ENCODE measurements around the gene NRTN. TPM values are rescaled to one million over a fixed set of nuclear protein-coding genes. Genes with fewer than 3 reads are reported as not detected.
"Not testable (repeated sequence)": the region's sequence is repeated elsewhere in the genome, so short reads cannot be mapped to it uniquely, and the experiment has no call there.

Gene NRTN
- total RNA-seq, 2 experiments from 2014 or later = 0.21 to 0.32 TPM

DNA sequence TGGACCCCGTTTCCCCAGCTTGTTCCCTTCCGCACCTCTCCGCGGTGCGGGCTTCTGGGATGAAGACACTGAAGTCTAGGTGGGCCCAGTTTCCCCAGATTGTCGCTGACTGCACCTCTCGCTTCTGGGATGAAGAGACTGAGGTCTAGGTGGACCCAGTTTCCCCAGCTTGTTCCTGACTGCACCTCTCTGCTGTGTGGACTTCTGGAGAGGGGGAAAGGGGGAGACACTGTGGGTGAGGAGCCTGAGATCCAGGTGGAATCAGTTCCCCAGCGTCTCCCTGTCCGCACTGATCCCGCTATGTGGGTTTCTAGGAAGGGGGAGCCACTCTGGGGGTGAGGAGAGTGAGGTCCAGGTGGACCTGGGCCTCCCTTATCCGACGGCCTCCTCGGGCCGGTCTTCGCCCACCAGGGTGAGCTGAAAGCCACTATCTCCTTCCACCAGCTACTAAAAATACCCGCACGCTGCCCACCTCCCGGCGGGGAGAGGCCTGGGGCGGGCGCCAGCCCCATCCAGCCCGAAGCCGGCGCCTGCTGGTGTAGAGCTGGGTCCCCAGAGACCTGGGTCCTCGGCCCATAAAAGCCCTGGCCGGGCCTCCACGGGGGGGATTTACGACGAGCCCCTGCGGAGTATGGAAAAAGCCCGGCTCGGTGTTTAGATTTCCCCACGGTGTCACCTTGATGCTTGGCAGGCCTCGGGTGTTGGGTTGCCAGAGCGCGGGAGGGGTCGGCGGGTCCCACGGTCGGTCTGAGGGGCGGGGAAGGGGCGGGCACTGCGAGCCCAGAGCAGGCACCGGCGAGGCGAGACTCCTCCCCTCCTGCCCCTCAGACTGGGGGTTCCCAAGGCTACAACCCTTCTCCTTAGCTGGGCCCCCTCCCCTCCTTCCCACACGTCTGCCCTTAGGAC lies 24.0 kb downstream of the NRTN start:
- Mint-ChIP-seq H3K27me3 (no peaks in the 10 kb centered on the region), H3K4me3 (peak overlapping the region; percentile 92), H3K27ac (peak overlapping the region; percentile 96), H3K36me3 (ENCODE audit: low read depth) (no peaks in the 10 kb centered on the region), H3K4me1 (peaks cover 4% of the 10 kb centered on the region), H3K9me3 (ENCODE audit: low read depth) (no peaks in the 10 kb centered on the region)
- ATAC-seq (no peak), DNase-seq (peak; percentile 53)
- intact Hi-C loops (cut with DNase I, micrococcal nuclease) = loop anchor here (1.0 to 5.0 kb wide), 12 partner anchors 25 to 1822 kb away; partner anchors contain the start of genes VMAC (in 2 of the 2), CATSPERD (in 1 of the 2), CRB3 (in 1 of the 2) and LONP1 (in 1 of the 2)
- ChIA-PET CTCF (interaction anchor here (0.8 to 2.9 kb wide), 8 partner anchors 18 to 139 kb away, joined by 3 to 33 read pairs (median 4); partner anchors contain the start of genes NDUFA11, NRTN and VMAC), POLR2A (interaction anchor here (0.5 to 2.8 kb wide), 8 partner anchors 11 to 1155 kb away, joined by 3 to 25 read pairs (median 6); partner anchors contain the start of genes CATSPERD, DUS3L, LONP1 and NDUFA11)

DNA sequence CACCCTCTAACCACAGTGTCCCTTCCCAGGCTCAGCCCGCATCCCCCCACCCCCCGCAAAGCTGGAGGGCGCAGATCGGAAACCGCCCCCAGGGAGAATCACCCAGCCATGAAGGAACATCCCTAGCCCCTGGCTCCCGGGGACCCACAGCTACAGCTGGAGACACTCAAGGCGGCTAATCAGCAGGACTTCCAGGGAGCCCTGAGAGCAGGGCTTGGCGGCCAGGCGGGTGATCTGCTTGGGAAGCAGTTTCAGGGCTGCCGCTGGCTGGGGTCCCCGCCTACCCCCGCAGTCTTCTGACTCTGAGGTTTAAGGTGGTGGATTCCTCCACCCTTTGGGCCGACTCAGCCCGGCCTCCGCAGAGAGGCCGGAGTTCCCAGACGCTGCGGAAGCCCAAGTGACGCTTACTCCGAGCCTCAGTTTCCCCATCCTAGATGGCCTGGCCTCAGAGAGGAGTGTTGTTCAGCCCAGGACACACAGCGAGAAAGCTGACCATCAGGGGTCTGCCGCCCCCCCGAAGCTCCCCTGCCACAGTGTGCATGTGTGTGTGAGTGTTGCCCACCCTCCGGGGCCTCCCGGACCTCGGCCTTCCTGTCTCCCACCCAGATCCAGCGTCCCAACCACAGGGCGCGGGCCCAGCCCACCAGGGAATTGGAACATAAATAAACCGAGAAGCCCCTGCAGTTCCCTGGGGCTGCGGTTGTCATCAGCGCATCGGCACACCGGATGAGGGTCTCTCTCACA lies 24.9 kb downstream of the NRTN start:
- ATAC-seq (no peak), DNase-seq (no peak)
- POLR2A ChIA-PET = interaction anchor here (0.5 to 2.8 kb wide), 3 partner anchors 20 to 74 kb away, joined by 3 to 25 read pairs (median 18); partner anchors contain the start of genes NDUFA11 and VMAC
- H3K9me3 Mint-ChIP-seq (ENCODE audit: low read depth) = no peaks in the 10 kb centered on the region
- peaks cover 4% of the 10 kb centered on the region for H3K4me1 Mint-ChIP-seq
- CTCF ChIA-PET = interaction anchor here (1.4 to 2.9 kb wide), 3 partner anchors 23 to 138 kb away, joined by 4 to 33 read pairs (median 5); partner anchors contain the start of gene NRTN
- peak overlapping the region; percentile 92 for H3K4me3 Mint-ChIP-seq
- no peak overlapping the region for H3K27ac Mint-ChIP-seq
- intact Hi-C loops (cut with DNase I, micrococcal nuclease) = loop anchor here in 1 of 2 experiments (5.0 kb wide), 2 partner anchors 633 to 1822 kb away; partner anchors contain the start of genes CRB3 and PIAS4
- H3K27me3 Mint-ChIP-seq = no peaks in the 10 kb centered on the region
- no peaks in the 10 kb centered on the region for H3K36me3 Mint-ChIP-seq (ENCODE audit: low read depth)

DNA sequence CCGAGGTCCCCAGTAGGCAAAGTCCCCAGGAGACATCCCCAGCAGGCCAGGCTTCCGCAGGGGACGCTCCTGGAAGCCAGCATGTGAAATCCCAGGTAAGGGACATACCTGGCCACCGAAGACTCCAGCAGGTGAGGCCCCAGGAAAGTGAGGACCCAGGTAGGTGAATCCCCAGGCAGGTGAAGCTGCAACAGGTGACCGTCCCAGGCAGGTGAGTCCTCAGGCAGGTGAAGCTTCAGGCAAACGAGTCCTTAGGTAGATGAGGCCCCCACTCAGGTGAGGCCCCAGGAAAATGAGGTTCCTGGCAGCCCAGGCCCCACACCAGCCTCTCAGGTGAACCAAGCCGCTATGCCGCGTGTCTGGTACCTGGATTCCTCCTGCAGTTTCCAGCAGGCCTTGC lies 26.3 kb downstream of the NRTN start:
- Mint-ChIP-seq H3K4me1 (peaks cover 4% of the 10 kb centered on the region), H3K27me3 (no peaks in the 10 kb centered on the region), H3K36me3 (ENCODE audit: low read depth) (no peaks in the 10 kb centered on the region), H3K4me3 (no peak overlapping the region), H3K9me3 (ENCODE audit: low read depth) (no peaks in the 10 kb centered on the region), H3K27ac (no peak overlapping the region)
- ChIA-PET POLR2A (no interaction called here), CTCF (no interaction called here)
- no peak for DNase-seq
- no peak for ATAC-seq
- intact Hi-C loops (cut with DNase I, micrococcal nuclease) = no loop called here

- ChIA-PET CTCF (interaction anchor here (0.6 kb wide), 1 partner anchor 146 kb away, joined by 3 read pairs; no protein-coding TSS in a partner anchor), POLR2A (no interaction called here)
- DNase-seq = no peak
- Mint-ChIP-seq H3K4me3 (no peak overlapping the region), H3K27me3 (no peaks in the 10 kb centered on the region), H3K4me1 (peaks cover 2% of the 10 kb centered on the region), H3K27ac (no peak overlapping the region), H3K9me3 (ENCODE audit: low read depth) (no peaks in the 10 kb centered on the region), H3K36me3 (ENCODE audit: low read depth) (no peaks in the 10 kb centered on the region)
- intact Hi-C loops (cut with DNase I, micrococcal nuclease) = no loop called here
- ATAC-seq = no peak
These were observed 27.2 kb downstream of the NRTN start for GRCh38 chr19:5832061-5832460.

DNA sequence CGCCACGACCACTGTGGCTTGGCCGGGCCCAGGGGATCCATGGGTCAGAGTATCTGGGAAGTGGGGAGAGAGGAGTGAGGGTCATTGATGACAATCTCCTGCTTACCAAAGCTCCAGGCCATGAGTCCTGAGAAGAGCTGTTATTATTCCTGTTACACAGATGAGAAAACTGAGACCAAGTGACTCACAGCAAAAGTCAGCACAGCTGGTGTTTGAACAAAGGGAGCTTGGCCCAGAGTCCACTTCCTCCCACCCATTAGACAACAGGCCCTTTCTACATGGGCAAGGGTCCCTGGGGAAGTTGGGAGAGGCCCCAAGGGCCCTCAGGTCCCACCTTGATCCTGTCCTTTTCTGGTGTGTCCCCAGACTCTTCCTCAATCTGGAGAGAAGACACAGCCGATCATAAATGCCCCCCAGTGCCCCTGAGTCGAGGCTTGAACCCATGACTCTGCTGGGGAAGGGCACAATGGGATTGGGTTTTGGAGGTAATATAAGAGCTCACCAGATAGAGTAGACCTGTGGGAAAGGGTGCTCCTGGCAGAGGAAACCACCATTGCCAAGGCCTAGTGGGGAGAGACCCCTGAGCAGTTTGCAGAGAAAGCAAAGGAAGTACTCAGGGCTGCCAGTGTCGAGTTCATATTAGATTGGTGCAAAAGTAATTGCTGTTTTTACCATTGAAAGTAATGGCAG lies 27.8 kb downstream of the NRTN start:
- no peaks in the 10 kb centered on the region for H3K36me3 Mint-ChIP-seq (ENCODE audit: low read depth)
- CTCF ChIA-PET = interaction anchor here (0.6 kb wide), 1 partner anchor 146 kb away, joined by 3 read pairs; no protein-coding TSS in a partner anchor
- intact Hi-C loops (cut with DNase I, micrococcal nuclease) = no loop called here
- H3K27me3 Mint-ChIP-seq = peaks cover 2% of the 10 kb centered on the region
- no peak for ATAC-seq
- no peak overlapping the region for H3K27ac Mint-ChIP-seq
- POLR2A ChIA-PET = no interaction called here
- H3K9me3 Mint-ChIP-seq (ENCODE audit: low read depth) = no peaks in the 10 kb centered on the region
- no peak for DNase-seq
- no peak overlapping the region for H3K4me3 Mint-ChIP-seq
- H3K4me1 Mint-ChIP-seq = no peaks in the 10 kb centered on the region

DNA sequence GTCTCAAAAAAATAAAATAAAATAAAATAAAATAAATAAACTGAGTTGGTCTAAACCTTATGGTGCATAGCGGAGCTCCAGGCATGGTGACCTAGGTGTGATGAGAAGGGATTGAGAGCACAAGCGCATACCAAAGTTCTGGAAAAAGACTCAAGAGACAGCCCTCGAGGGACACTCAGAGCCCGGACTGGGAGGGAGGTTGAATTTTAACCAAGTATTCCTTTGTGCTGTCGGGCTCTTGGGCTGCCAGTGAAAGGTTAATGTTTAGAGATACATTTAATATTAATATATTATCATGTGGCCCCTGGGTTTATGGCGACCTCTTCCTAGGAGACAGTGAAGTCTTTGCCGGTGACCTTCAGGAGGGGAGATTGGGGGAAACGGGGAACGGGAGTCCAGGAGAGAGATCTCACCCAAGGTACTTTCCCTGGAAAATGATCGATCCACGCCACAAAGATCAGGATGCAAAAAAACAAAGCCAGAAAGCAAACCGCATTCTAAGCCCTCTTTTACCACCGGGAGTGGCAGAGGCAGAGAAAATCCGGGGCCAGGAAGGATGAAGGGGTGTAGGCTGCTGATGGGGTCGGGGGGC lies 33.0 kb downstream of the NRTN start:
- Mint-ChIP-seq H3K27ac (no peak overlapping the region), H3K4me3 (no peak overlapping the region), H3K27me3 (peaks cover 7% of the 10 kb centered on the region), H3K36me3 (ENCODE audit: low read depth) (no peaks in the 10 kb centered on the region), H3K4me1 (no peaks in the 10 kb centered on the region), H3K9me3 (ENCODE audit: low read depth) (no peaks in the 10 kb centered on the region)
- CTCF ChIA-PET = interaction anchor here (0.8 kb wide), 1 partner anchor 34 kb away, joined by 3 read pairs; no protein-coding TSS in a partner anchor
- no peak for ATAC-seq
- no peak for DNase-seq
- intact Hi-C loops (cut with DNase I, micrococcal nuclease) = no loop called here
- POLR2A ChIA-PET = no interaction called here

DNA sequence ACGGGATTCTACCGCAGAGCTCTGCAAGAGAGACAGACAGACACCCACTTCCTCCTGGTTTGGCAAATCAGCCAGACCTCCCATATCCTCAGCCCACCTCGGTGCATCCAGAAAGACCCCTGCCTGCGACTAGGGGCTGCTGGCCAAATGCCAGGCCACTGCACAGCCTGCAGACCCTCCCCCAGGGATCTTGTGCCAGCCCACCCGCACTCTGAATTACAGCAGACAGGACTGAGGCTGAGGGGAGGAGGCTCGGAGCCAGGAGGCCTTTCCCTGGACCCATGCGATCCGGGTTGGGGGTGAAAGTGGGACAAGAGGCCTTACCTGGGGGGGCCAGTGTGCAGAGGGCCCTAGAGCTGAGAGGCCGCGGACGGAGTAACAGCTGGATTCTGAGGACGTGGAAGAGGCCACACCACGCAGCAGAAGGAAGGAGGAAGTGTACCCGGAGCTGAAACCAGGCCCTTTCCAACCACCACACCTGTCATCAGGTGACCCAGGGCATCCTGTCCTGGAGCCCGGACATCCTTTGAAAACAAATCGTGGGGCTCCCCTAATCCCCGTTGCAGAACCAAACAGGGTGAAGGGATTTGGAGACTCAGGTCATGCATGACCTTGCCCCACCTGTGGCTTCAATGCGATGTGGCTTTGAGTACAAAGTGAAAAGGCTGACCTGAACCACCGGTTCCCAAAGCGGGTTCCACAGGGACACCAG lies 33.6 kb downstream of the NRTN start:
- no peak overlapping the region for H3K27ac Mint-ChIP-seq
- no peaks in the 10 kb centered on the region for H3K36me3 Mint-ChIP-seq (ENCODE audit: low read depth)
- DNase-seq (no peak), ATAC-seq (no peak)
- H3K27me3 Mint-ChIP-seq = peaks cover 7% of the 10 kb centered on the region
- CTCF ChIA-PET = interaction anchor here (0.8 kb wide), 1 partner anchor 34 kb away, joined by 3 read pairs; no protein-coding TSS in a partner anchor
- no peak overlapping the region for H3K4me3 Mint-ChIP-seq
- intact Hi-C loops (cut with DNase I, micrococcal nuclease) = no loop called here
- H3K4me1 Mint-ChIP-seq = no peaks in the 10 kb centered on the region
- no peaks in the 10 kb centered on the region for H3K9me3 Mint-ChIP-seq (ENCODE audit: low read depth)
- POLR2A ChIA-PET = no interaction called here

DNA sequence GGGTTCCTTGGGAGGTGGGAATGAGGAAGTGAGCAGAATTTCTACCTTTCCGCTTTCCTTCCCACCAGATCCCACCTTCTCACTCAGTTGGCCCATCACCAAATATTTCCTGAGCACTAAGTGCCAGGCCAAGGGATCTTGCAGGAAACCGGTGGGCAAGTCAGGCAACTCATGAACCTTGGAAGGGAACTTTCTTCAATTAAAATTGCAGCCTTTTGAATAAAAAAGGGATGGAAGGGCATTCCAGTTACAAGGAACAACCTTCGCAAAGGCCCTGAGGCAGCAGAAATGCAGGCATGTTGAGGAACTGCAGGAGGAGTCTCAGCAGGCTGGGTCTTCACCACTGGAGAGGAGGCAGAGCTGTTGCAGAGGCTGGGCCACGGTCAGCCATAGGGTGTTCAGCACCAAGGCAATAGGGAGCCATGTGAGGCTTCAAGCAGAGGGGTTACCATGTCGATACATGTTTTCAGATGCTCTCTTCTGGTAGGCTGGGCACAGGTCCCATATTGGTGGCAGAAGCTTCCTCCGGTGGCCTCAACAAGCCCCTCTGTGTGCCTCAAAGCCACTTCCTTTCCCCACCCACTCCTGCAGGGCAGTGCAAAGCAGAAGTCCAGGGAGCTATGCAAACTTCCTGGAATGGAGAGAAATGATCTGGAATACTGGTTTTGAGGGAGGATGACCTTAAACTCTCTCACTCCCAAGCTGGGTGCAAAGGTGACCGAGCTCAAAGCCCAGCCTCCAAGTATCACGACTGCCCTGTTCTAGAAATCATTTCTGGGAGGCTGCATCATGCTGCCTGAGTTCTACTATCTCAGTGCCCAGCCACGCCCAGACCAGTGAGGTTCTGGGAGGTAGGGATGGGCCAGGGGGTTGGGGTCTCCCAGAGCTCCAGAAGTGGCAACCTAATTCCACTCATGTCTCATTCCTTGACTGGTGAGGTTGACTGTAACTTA lies 34.5 kb downstream of the NRTN start, which contains the start of gene FUT6:
TSS of gene FUT6 (minus strand) at position 638 of the 953 bp plus-strand sequence. CDS start 7,135 bp downstream, outside the sequence.
- CTCF ChIA-PET = interaction anchor here (0.6 to 1.0 kb wide), 2 partner anchors 10 to 50 kb away, joined by 3 read pairs; no protein-coding TSS in a partner anchor
- Mint-ChIP-seq H3K4me1 (no peaks in the 10 kb centered on the region), H3K9me3 (ENCODE audit: low read depth) (no peaks in the 10 kb centered on the region), H3K36me3 (ENCODE audit: low read depth) (no peaks in the 10 kb centered on the region), H3K27me3 (peaks cover 7% of the 10 kb centered on the region), H3K27ac (no peak within 1 kb of the TSS), H3K4me3 (no peak within 1 kb of the TSS)
- ATAC-seq (no peak), DNase-seq (no peak)
- POLR2A ChIA-PET = interaction anchor here (0.6 kb wide), 1 partner anchor 11 kb away, joined by 4 read pairs; no protein-coding TSS in a partner anchor
- intact Hi-C loops (cut with DNase I, micrococcal nuclease) = no loop called here

GRCh38 chr19:5841735-5842111 lies 36.9 kb downstream of the NRTN start:
- H3K9me3 Mint-ChIP-seq (ENCODE audit: low read depth); POLR2A ChIA-PET; intact Hi-C loops (cut with DNase I, micrococcal nuclease): not testable (repeated sequence)

More at GRCh38 chr19:5841735-5842111, 36.9 kb downstream of the NRTN start:
- H3K36me3 Mint-ChIP-seq (ENCODE audit: low read depth); H3K4me3 Mint-ChIP-seq; CTCF ChIA-PET; H3K4me1 Mint-ChIP-seq; ATAC-seq; H3K27me3 Mint-ChIP-seq; H3K27ac Mint-ChIP-seq; DNase-seq: not testable (repeated sequence)
